ENCODE results near the gene HCN4.

HCN4 gene

GRCh38 chr15:73295630-73296286 is 73.0 kb downstream of the HCN4 start:
- intact Hi-C loops (cut with DNase I; ENCODE audit: low total_unique reads) = no loop called here
- peaks cover 31 to 92% (median 46%) of the 10 kb centered on the region in 3 donors for H3K36me3 ChIP-seq
- H3K9me3 ChIP-seq = no peaks in the 10 kb centered on the region
- no peak overlapping the region for H3K4me3 ChIP-seq
- no peaks in the 10 kb centered on the region for H3K27me3 ChIP-seq
- no peaks in the 10 kb centered on the region for H3K4me1 ChIP-seq
- TF ChIP-seq CTCF (IDR thresholded peaks at IDR 0.05) = no peak
- DNase-seq = no peak
- no peak overlapping the region for H3K27ac ChIP-seq

GRCh38 chr15:73293773-73294172 is 75.0 kb downstream of the HCN4 start:
- H3K9me3 ChIP-seq = no peaks in the 10 kb centered on the region
- no peak overlapping the region for H3K4me3 ChIP-seq
- H3K36me3 ChIP-seq = peaks cover 32 to 92% (median 53%) of the 10 kb centered on the region in 3 donors
- no peak for DNase-seq
- intact Hi-C loops (cut with DNase I; ENCODE audit: low total_unique reads) = no loop called here
- no peak overlapping the region for H3K27ac ChIP-seq
- no peaks in the 10 kb centered on the region for H3K27me3 ChIP-seq
- H3K4me1 ChIP-seq = no peaks in the 10 kb centered on the region
- TF ChIP-seq CTCF (IDR thresholded peaks at IDR 0.05) = no peak

- no peaks in the 10 kb centered on the region for H3K27me3 ChIP-seq
- no peak overlapping the region for H3K4me3 ChIP-seq
- DNase-seq = no peak
- intact Hi-C loops (cut with DNase I; ENCODE audit: low total_unique reads) = no loop called here
- H3K27ac ChIP-seq = no peak overlapping the region
- no peaks in the 10 kb centered on the region for H3K4me1 ChIP-seq
- H3K9me3 ChIP-seq = no peaks in the 10 kb centered on the region
- TF ChIP-seq CTCF (IDR thresholded peaks at IDR 0.05) = no peak
- peaks cover 38 to 92% (median 64%) of the 10 kb centered on the region in 3 donors for H3K36me3 ChIP-seq
Observed at GRCh38 chr15:73291441-73291840, 77.3 kb downstream of the HCN4 start.

GRCh38 chr15:73287019-73287418 is 81.7 kb downstream of the HCN4 start:
- Histone ChIP-seq H3K36me3 (peaks cover 36 to 84% (median 54%) of the 10 kb centered on the region in 3 donors), H3K27ac (no peak overlapping the region), H3K4me1 (peaks cover 0 to 23% (median 8%) of the 10 kb centered on the region in 4 donors), H3K9me3 (no peaks in the 10 kb centered on the region), H3K27me3 (no peaks in the 10 kb centered on the region), H3K4me3 (no peak overlapping the region)
- no peak for TF ChIP-seq CTCF (IDR thresholded peaks at IDR 0.05)
- intact Hi-C loops (cut with DNase I; ENCODE audit: low total_unique reads) = no loop called here
- DNase-seq = no peak

- Histone ChIP-seq H3K27me3 (no peaks in the 10 kb centered on the region), H3K4me3 (no peak overlapping the region), H3K27ac (no peak overlapping the region), H3K4me1 (peaks cover 0 to 23% (median 8%) of the 10 kb centered on the region in 4 donors), H3K9me3 (no peaks in the 10 kb centered on the region), H3K36me3 (peaks cover 36 to 82% (median 52%) of the 10 kb centered on the region in 3 donors)
- intact Hi-C loops (cut with DNase I; ENCODE audit: low total_unique reads) = no loop called here
- no peak for DNase-seq
- TF ChIP-seq CTCF (IDR thresholded peaks at IDR 0.05) = no peak
Observed at GRCh38 chr15:73286311-73286710, 82.4 kb downstream of the HCN4 start.

All from tibial artery (tissue), 4 donors.